ENCODE measurements around the gene DENND1A. TPM values are rescaled to one million over a fixed set of nuclear protein-coding genes. Genes with fewer than 3 reads are reported as not detected.

DENND1A gene
- total RNA-seq, 2 donors from 2014 or later = 17.8 to 36.6 TPM

DNA sequence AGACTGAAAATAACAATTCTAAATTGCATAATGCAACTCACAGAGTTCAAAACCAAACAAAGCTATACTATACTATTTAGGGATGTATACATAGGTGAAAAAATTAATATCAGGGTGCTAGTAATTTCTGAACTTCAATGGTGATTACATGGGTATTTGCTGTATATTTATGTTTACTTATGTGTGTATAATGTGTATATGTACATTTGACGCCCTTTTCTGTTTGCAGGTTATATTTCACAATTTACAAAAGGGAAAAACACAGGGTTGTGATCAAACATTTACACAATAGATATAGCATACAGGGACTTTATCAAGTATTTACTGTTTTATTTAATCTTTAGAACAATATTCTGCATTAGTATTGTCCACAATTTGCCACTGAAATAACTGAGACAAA lies 184.0 kb downstream of the DENND1A start:
- Histone ChIP-seq H3K9me3 (no peaks in the 10 kb centered on the region), H3K4me1 (ENCODE audit: control insufficient read depth in 1 of 2, low read depth in 2 of 2) (peaks cover 11 to 22% of the 10 kb centered on the region in 2 donors), H3K4me3 (no peak overlapping the region), H3K27ac (no peak overlapping the region), H3K27me3 (replicated peaks; ENCODE audit: insufficient read depth) (no peaks in the 10 kb centered on the region), H3K36me3 (no peaks in the 10 kb centered on the region)
- TF ChIP-seq, protein P1, sequence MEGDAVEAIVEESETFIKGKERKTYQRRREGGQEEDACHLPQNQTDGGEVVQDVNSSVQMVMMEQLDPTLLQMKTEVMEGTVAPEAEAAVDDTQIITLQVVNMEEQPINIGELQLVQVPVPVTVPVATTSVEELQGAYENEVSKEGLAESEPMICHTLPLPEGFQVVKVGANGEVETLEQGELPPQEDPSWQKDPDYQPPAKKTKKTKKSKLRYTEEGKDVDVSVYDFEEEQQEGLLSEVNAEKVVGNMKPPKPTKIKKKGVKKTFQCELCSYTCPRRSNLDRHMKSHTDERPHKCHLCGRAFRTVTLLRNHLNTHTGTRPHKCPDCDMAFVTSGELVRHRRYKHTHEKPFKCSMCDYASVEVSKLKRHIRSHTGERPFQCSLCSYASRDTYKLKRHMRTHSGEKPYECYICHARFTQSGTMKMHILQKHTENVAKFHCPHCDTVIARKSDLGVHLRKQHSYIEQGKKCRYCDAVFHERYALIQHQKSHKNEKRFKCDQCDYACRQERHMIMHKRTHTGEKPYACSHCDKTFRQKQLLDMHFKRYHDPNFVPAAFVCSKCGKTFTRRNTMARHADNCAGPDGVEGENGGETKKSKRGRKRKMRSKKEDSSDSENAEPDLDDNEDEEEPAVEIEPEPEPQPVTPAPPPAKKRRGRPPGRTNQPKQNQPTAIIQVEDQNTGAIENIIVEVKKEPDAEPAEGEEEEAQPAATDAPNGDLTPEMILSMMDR (IDR thresholded peaks at IDR 0.05) = no peak
- no peak for DNase-seq (ENCODE audit: low spot score)
- ATAC-seq (ENCODE audit: insufficient number of reproducible peaks, low FRiP score, low read depth) = no peak

DNA sequence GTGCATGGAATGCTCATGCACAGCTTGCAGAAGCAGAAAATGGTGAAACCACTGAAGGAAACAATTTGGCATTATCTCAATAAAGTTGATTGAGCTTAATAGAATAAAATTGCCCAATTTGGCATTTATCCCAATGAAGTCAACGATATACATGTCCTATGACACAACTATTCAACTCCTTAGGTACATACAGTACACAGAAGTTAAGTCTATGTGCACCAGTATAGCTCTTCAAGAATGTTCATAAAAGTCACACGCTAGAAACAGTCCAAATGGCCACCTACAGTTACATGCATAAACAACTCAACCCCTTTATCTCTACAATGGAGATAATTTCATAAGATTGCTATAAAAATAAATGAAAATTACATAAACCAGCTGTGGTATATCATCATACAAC lies 184.5 kb downstream of the DENND1A start:
- Histone ChIP-seq H3K4me3 (no peak overlapping the region), H3K27ac (no peak overlapping the region), H3K9me3 (no peaks in the 10 kb centered on the region), H3K36me3 (no peaks in the 10 kb centered on the region), H3K4me1 (ENCODE audit: control insufficient read depth in 1 of 2, low read depth in 2 of 2) (peaks cover 11 to 24% of the 10 kb centered on the region in 2 donors), H3K27me3 (replicated peaks; ENCODE audit: insufficient read depth) (no peaks in the 10 kb centered on the region)
- TF ChIP-seq, protein P1 (IDR thresholded peaks at IDR 0.05) = no peak
- ATAC-seq (ENCODE audit: insufficient number of reproducible peaks, low FRiP score, low read depth) (no peak), DNase-seq (ENCODE audit: low spot score) (no peak)

GRCh38 chr9:123743737-123744136 lies 186.2 kb downstream of the DENND1A start:
- Histone ChIP-seq H3K9me3 (no peaks in the 10 kb centered on the region), H3K27ac (no peak overlapping the region), H3K27me3 (replicated peaks; ENCODE audit: insufficient read depth) (no peaks in the 10 kb centered on the region), H3K4me3 (no peak overlapping the region), H3K36me3 (no peaks in the 10 kb centered on the region), H3K4me1 (ENCODE audit: control insufficient read depth in 1 of 2, low read depth in 2 of 2) (peaks cover 11 to 24% of the 10 kb centered on the region in 2 donors)
- ATAC-seq (ENCODE audit: insufficient number of reproducible peaks, low FRiP score, low read depth) (no peak), DNase-seq (ENCODE audit: low spot score) (no peak)
- TF ChIP-seq, protein P1 (IDR thresholded peaks at IDR 0.05) = no peak

DNA sequence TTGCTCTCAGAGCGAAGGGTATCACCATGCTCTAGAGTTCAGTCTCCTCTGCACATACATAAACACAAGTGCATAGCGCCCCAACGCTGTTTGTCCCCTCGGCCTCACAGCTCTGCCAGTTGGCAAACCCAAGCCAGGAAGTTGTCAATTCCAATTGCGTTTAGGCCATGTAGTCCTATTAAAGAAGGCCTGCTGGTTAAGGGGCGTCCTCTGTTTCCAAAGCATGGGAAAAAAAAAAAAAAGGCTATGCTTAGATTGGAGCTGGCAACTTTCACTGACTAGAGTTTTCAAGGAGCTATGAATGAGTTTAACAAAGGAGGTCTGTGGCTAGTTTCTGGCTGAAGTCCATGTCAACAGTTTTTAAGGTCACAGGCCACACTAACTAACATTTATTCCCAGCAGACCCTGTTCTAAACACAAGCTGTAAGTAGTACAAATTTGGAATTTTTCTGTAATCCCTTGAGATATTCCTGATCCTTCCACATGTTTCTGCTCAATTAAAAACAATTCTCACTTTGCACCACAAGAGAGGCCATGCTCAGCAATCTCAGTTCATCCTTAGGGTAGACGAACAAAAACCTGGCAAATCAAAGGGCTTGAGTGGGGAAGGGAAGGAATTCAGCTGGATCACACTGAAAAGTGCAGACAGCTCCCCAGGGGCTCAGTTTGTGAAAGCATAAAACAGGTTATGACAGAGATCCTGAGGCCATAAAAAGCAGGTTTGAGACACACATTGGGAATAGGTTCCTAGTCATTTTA lies 187.7 kb downstream of the DENND1A start:
- no peak for DNase-seq (ENCODE audit: low spot score)
- Histone ChIP-seq H3K4me1 (ENCODE audit: control insufficient read depth in 1 of 2, low read depth in 2 of 2) (peaks cover 11 to 24% of the 10 kb centered on the region in 2 donors), H3K27ac (no peak overlapping the region), H3K36me3 (no peaks in the 10 kb centered on the region), H3K27me3 (replicated peaks; ENCODE audit: insufficient read depth) (no peaks in the 10 kb centered on the region), H3K9me3 (no peaks in the 10 kb centered on the region), H3K4me3 (no peak overlapping the region)
- no peak for ATAC-seq (ENCODE audit: insufficient number of reproducible peaks, low FRiP score, low read depth)
- TF ChIP-seq, protein P1 (IDR thresholded peaks at IDR 0.05) = no peak

DNA sequence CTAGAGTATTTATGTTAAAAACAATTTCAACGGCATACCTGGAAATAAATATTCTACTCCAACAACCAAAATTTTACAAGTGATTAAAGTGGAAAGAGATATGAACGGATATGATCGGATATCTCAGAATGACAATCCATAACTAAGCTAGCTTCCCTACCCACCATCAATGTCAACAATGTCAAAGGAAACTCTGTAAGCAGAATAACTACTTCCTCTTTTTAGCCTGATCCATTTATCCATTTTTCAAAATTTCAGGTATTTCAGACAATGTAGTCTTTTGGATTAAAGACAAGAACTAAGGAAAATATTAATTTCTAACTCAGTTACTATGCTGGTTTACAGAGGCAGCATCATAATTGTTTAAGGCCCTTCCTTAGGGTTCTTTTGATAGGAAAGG lies 188.7 kb downstream of the DENND1A start:
- TF ChIP-seq, protein P1 (IDR thresholded peaks at IDR 0.05) = no peak
- ATAC-seq (ENCODE audit: insufficient number of reproducible peaks, low FRiP score, low read depth) = no peak
- H3K27ac ChIP-seq = no peak overlapping the region

More for the DNA sequence above, 188.7 kb downstream of the DENND1A start:
- no peak for DNase-seq (ENCODE audit: low spot score)
- Histone ChIP-seq H3K36me3 (no peaks in the 10 kb centered on the region), H3K4me3 (no peak overlapping the region), H3K9me3 (no peaks in the 10 kb centered on the region), H3K4me1 (ENCODE audit: control insufficient read depth in 1 of 2, low read depth in 2 of 2) (peaks cover 11 to 24% of the 10 kb centered on the region in 2 donors), H3K27me3 (replicated peaks; ENCODE audit: insufficient read depth) (no peaks in the 10 kb centered on the region)

Data from thoracic aorta (tissue), 2 donors.